GM19239 (cell line): ENCODE results near the gene AP2M1.
A peak's percentile ranks its signal among the peaks of the same experiment; 100 is the strongest.

Experiments
- DNase-seq: peaks from one replicate; pipeline ENCODE4 v3.0.0; 2011; ENCODE audit warnings: low spot score; ENCODE audit not compliant: insufficient read length
- FAIRE-seq: peaks from 2 replicates; lab custom pipeline; 2011; peaks lifted over from hg19 to GRCh38; lab: Jason Lieb, UNC

AP2M1 gene

GRCh38 chr3:184176377-184177330 is 2.0 kb downstream of the AP2M1 start:
- no peak for FAIRE-seq
- no peak for DNase-seq

GRCh38 chr3:184177331-184177731 is 2.7 kb downstream of the AP2M1 start:
- DNase-seq = no peak
- FAIRE-seq = no peak

DNA sequence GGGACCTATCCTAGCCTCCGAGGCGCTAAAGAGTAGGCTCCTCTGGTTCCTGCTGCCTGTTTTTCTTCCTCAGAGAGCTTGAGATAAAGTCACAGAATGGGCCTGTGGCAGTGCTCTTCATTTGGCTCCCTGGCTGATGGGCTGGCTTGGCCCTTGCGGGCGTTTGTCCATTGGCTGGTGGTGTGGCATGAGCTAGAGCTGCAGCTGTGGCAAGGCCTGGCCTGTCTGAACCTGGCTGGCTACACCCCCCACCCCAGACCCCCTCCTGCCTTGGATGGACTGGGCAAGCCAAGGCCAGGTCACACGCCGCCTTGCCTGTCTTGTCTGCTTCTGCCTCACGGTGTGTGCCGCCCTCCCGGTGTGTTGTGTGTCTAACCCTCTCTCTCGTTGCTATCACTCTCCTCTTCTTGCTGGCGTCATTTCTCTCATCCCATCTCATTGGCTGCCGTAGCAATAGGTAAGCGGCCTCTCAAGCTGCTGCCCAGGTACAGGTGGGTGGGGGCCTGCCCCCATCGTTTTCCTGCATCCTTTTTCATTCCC is 3.2 kb downstream of the AP2M1 start:
- DNase-seq = no peak
- no peak for FAIRE-seq

- no peak for FAIRE-seq
- DNase-seq = no peak
These were observed 4.0 kb downstream of the AP2M1 start for GRCh38 chr3:184178521-184179138.

DNA sequence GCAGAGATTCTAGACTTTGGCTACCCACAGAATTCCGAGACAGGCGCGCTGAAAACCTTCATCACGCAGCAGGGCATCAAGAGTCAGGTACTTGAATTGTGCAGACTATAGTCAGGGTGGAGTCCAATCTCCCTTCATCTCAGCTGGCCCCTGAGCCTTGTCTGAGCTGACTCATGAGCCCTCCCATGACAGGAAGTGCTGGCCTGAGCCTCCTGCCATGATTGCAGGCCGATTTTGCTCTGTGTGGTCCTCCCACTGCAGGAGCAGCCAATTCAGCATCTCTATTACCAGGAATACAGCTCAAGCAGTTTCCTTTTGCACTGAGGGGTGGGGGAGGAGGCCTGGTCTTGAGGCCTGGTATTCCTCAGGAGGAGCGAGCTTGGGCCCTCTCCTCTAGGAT is 5.5 kb downstream of the AP2M1 start:
- DNase-seq = no peak
- FAIRE-seq = no peak

DNA sequence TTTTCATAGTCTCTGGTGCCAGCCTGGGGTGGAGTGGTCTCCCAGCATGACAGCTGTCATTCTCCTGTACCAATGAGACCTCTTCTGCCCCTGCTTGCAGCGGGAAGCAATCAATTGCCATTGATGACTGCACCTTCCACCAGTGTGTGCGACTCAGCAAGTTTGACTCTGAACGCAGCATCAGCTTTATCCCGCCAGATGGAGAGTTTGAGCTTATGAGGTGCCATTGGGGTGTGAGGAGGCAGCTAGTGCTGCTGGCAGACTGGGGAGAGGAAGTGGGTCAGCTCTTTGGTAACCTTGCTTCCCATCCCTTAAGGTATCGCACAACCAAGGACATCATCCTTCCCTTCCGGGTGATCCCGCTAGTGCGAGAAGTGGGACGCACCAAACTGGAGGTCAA is 6.9 kb downstream of the AP2M1 start:
- FAIRE-seq (no peak), DNase-seq (no peak)

GRCh38 chr3:184183679-184184078 is 9.0 kb downstream of the AP2M1 start:
- no peak for FAIRE-seq
- no peak for DNase-seq

DNA sequence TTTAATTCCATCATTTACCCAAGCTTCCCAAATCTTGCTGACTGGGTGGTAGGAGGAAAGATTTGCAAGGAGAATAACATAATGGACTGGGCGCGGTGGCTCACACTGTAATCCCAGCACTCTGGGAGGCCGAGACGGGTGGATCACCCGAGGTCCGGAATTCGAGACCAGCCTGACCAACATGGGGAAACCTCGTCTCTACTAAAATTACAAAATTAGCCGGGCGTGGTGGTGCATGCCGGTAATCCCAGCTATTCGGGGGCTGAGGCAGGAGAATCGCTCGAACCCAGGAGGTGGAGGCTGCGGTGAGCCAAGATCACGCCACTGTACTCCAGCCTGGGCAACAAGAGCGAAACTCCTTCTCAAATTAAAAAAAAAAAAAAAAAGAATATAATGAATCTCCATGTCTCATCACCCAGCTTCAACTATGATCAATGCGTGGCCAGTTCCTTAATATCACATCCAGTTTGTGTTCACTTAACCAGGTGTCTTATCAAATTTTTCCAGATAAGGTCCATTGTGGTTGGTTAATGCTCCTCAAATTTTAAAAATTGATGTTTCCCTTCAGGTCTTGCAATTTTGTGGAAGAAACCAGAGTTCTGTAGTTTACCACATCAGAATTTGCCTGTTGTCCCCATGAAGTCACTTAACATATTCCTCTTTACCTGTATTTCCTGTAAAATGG is 10.0 kb downstream of the AP2M1 start:
- DNase-seq (no peak), FAIRE-seq (no peak)

- peak; percentile 96 for DNase-seq
- peak; percentile 96 for FAIRE-seq
These were observed 11.0 kb downstream of the AP2M1 start for GRCh38 chr3:184185461-184186183.

GRCh38 chr3:184186184-184186901 is 11.7 kb downstream of the AP2M1 start, which contains the start of gene ABCF3:
Gene ABCF3 (plus strand): TSS chr3:184186199. CDS start chr3:184186208, 9 bp downstream.
- no peak for DNase-seq
- peak; percentile 28 for FAIRE-seq

GRCh38 chr3:184186902-184187207 is 12.2 kb downstream of the AP2M1 start:
- FAIRE-seq = no peak
- no peak for DNase-seq

DNA sequence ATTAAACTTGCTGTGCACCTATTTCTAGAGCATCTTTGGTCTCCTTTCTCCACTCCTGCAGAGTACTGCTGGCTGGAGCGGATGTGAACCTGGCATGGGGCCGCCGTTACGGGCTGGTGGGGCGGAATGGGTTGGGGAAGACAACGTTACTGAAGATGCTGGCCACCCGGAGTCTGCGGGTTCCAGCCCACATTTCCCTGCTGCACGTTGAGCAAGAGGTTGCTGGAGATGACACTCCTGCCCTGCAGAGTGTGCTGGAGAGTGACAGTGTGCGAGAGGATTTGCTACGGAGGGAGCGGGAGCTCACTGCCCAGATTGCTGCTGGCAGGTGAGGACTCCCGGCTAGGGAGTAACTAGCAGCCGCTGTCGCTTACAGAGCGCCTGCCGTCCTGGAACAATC is 13.4 kb downstream of the AP2M1 start:
- no peak for DNase-seq

GRCh38 chr3:184189421-184189820 is 14.8 kb downstream of the AP2M1 start:
- FAIRE-seq = no peak
- no peak for DNase-seq

More for the DNA sequence above, 13.4 kb downstream of the AP2M1 start:
- FAIRE-seq = no peak

DNA sequence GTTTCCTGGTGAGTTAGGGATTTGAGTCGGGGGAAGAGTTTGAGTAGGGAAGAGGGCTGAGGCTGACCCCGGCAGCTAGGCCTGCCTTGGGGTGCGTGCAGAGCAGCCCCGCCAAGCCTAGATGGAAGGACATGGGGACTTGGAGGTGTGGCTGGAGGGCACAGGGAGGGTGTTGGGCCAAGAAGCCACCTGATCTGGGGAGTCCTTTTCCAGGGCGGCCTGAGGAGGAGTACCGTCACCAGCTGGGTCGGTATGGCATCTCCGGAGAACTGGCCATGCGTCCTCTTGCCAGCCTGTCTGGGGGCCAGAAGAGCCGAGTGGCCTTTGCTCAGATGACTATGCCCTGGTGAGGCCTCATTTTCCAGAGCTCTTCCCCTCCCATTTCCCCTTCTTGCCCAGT is 18.2 kb downstream of the AP2M1 start:
- no peak for DNase-seq
- FAIRE-seq = no peak

DNA sequence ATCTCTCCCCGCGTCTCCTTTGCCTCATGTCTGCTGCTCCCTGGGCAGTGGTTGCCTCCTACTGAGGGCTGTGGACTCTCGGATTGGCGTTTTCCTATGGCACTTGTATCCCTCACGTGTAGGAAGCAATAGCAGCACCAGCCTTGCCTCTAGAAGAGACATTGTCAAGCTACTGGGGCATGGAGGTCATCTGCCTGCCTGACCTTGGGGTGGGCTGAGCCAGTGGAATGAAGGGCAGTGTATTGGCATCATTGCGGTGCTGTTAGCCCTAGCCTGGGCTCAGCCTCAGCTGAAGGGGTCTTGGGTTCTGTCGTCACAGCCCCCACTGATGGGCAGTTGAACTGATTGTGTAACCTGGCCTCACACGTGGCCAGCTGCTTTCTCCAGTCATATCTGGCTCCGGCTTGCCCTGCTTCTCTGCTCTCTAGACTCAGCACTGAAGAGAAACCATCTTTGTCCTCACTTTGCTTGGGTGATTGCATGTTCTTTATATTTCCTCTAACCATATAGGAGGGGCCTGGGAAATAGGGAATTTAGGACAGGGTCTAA is 19.4 kb downstream of the AP2M1 start:
- DNase-seq (no peak), FAIRE-seq (no peak)

DNA sequence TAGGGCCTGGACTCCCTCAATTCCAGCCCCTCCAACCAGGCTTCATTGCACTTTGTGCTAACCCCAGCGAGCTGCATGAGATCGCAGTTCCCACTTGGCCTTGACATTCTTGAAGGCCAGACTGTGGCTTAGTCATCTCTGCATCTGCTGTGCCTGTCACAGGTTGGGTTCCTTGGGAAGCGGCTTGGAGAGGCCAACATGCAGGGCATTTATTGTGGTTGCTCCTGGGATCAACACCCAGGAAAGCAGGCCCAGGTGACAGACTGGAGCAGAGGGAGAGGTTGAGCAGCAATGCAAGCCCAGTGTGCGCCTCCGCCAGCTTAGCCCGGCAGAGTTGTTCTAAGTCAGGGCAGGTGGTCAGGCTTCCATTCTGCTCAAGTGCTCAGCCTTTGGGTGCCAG is 21.9 kb downstream of the AP2M1 start:
- FAIRE-seq = no peak
- no peak for DNase-seq

GRCh38 chr3:184198509-184198908 is 23.9 kb downstream of the AP2M1 start:
- FAIRE-seq (no peak), DNase-seq (no peak)

GRCh38 chr3:184200825-184201224 is 26.2 kb downstream of the AP2M1 start:
- no peak for DNase-seq
- no peak for FAIRE-seq

- DNase-seq (no peak), FAIRE-seq (no peak)
These were observed 28.9 kb downstream of the AP2M1 start for GRCh38 chr3:184203526-184203925.
